GM13977 (cell line): ENCODE measurements around the gene PAN3.

Experiments used
- DNase-seq: peaks from one replicate; pipeline ENCODE4 v3.0.0; 2012; ENCODE audit warnings: low spot score
- in situ Hi-C: fragments of 300-500 bp; cut with MboI; formaldehyde crosslinking; loops from one replicate; pipeline ENCODE4 v1.12.0; 2022; ENCODE audit warnings: low sequenced_read_pairs, low pct_unique_long_range_greater_than_20kb, mixed read lengths, inconsistent platforms; ENCODE audit not compliant: unreplicated experiment
- TF ChIP-seq, protein P1 (sequence below): IDR thresholded peaks from 2 replicates; pipeline ENCODE4 v1.5.1; 2012; ENCODE audit warnings: mild to moderate bottlenecking, control low read depth; ENCODE audit not compliant: insufficient read depth; ENCODE audit errors: extremely low read depth, missing control alignments

PAN3 gene

DNA sequence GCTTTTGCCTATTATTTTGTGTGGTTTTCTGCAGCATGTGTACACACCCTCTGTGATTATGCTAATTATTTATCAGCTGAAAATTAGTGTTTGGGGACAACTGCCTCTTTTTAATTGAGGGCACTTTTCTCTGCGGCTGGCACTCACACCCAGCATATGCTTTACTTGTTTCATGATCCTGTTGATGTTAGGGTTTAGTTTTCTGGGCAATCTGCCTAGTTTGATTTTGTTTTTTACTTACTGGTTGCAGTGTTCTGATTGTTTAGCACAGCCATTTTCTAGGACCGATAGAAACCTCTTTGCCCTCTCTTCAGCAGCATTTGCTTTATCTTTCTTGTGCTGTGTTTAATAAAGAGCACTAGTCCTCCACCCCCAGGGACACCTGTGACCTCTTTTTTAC, 161.6 kb downstream of the PAN3 start:
- TF ChIP-seq, protein P1, sequence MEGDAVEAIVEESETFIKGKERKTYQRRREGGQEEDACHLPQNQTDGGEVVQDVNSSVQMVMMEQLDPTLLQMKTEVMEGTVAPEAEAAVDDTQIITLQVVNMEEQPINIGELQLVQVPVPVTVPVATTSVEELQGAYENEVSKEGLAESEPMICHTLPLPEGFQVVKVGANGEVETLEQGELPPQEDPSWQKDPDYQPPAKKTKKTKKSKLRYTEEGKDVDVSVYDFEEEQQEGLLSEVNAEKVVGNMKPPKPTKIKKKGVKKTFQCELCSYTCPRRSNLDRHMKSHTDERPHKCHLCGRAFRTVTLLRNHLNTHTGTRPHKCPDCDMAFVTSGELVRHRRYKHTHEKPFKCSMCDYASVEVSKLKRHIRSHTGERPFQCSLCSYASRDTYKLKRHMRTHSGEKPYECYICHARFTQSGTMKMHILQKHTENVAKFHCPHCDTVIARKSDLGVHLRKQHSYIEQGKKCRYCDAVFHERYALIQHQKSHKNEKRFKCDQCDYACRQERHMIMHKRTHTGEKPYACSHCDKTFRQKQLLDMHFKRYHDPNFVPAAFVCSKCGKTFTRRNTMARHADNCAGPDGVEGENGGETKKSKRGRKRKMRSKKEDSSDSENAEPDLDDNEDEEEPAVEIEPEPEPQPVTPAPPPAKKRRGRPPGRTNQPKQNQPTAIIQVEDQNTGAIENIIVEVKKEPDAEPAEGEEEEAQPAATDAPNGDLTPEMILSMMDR, result no peak
- no peak for DNase-seq
- in situ Hi-C loops, result no loop called here

DNA sequence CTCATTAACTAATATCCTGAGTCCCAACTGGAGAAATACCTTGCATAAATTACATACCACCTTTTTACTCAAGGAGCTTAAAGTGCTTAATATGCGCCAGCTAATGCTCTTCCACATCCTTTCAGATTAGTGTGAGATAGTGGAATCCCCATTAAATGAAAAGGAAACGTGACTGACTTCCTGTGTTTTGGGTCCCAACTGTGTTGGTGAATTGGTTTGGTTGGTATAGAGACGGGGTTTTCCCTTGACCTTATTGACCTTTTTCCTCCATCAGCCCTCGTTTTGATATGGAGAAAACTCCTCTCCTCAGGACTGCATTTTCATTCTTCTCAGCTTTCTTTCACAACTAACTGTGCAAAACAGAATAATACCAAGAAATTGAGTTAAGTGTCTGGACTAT, 163.5 kb downstream of the PAN3 start:
- DNase-seq, result no peak
- TF ChIP-seq, protein P1, result no peak
- in situ Hi-C loops, result no loop called here

DNA sequence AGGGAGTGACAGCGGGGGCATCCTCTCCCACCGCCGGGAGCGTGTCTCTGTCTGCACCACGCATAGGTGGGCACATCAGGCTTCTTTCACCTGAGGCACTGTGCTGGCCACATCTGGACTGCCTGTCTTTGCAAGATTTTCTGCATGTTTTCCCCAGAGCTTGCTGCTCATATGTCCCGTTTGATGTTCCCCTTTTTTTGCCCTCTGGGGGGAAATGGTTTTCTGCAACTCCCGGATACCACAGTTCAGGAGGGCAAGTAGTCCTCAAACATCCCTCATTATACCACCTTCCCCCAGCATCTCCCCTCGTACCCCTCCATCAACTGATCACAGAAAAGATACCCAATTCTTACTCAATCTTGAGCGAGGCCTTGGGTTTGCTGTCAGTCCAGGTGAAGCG, 168.0 kb downstream of the PAN3 start:
- in situ Hi-C loops, result no loop called here
- TF ChIP-seq, protein P1, result no peak
- DNase-seq, result no peak

DNA sequence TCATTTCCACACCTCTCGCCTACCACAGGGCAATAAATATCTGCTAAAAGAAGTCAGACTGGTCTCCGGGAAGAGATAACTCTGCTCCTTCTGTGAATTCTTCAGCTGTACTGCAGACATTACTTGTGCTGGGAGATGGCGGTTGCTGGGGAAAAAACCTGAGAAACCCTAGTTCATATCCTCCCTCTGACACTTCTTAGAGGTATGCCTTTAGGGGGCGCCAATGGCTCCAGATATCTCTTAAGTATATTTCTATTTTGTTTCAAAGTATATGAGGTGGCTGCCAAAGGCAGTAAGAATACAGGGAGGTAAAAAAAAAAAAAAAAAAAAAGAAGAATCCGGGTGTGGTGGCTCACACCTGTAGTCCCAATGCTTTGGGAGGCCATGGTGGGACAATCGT, 175.2 kb downstream of the PAN3 start:
- TF ChIP-seq, protein P1, result peak; percentile 21
- peak; percentile 43 for DNase-seq
- in situ Hi-C loops, result no loop called here

DNA sequence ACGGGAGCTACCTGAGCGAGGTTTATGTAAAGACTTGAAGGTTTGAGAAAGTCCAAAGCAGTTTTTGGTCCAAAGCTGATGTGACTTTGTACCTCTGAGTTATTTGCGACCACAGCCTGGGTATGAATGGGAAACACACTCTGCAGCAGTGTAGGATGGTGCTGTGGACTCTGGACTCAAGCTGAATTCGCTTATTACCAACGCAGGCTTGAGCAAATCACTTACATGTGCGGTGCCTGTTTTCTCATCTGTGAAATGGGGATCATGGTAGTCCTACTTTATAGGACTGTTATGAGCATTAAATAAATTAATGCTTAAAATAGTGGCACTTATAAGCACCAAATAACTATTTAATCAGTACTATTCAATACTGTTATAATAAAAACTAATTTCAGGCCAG, 176.5 kb downstream of the PAN3 start:
- in situ Hi-C loops, result no loop called here
- DNase-seq, result no peak
- TF ChIP-seq, protein P1, result no peak

DNA sequence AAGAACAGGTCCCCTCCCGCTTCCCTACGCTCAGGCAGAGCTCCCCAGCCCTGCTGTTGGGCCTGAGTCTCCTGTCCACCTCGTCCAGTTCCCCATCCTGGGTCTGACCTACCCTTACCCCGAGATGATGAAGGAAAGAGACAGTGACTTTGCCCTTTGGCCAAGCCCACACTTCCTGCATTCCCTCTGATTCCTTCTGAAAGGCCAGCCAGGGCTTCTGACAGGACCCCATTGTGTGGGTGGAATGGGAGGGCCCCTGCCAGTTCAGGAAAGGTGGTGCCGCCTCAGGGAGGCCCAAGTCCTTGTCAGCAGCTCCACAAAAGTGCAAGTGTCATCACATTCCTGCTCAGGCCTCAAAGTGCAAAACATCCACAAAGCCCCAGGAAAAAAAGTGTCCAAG, 177.8 kb downstream of the PAN3 start:
- no peak for DNase-seq
- TF ChIP-seq, protein P1, result no peak
- in situ Hi-C loops, result no loop called here

DNA sequence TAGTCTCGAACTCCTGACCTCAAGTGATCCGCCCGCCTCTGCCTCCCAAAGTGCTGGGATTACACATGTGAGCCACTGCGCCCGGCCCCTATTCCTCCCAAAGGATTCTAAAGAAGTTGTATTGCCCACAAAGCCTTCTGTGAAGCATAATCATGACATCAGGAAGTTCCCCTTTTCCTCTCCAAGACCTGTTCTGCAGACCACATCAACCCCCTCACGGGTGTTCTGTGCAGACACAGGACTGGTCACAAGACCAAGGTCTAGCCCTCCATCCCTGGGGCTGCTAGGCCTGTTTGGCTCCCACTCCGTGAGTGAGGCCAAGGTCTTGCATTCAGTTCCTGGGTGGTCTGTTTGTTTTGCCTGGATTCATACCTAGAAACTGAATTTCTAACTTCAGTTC, 178.5 kb downstream of the PAN3 start:
- no peak for DNase-seq
- in situ Hi-C loops, result no loop called here
- TF ChIP-seq, protein P1, result no peak
